HepG2 (cell line): ENCODE measurements around the gene ZPR1. TPM values are rescaled to one million over a fixed set of nuclear protein-coding genes. Genes with fewer than 3 reads are reported as not detected.
A peak's percentile ranks its signal among the peaks of the same experiment; 100 is the strongest.

ENCODE experiments used
- ATRX ChIP-seq: sonication (generic); formaldehyde crosslinking; IDR thresholded peaks from 2 replicates; pipeline ENCODE4 v1.4.0; 2020; ENCODE audit warnings: missing genetic modification reagents, borderline replicate concordance
- CBX1 ChIP-seq: IDR thresholded peaks from one replicate; pipeline ENCODE4 v1.6.1; 2016; ENCODE audit warnings: antibody characterized with exemption, low read depth
- FOXK2 ChIP-seq: fragments of 450-650 bp; IDR thresholded peaks from 2 replicates; pipeline ENCODE4 v1.6.1; 2016
- GABPB1 ChIP-seq: IDR thresholded peaks from 2 replicates; pipeline ENCODE4 v1.6.1; 2016; ENCODE audit warnings: mild to moderate bottlenecking, missing genetic modification reagents, moderate library complexity, missing compliant biosample characterization
- HCFC1 ChIP-seq: fragments of 150-350 bp; IDR thresholded peaks from 2 replicates; pipeline ENCODE4 v1.6.1; 2014; ENCODE audit warnings: low read depth, low read length
- HMG20A ChIP-seq: IDR thresholded peaks from 2 replicates; pipeline ENCODE4 v1.6.1; 2016; ENCODE audit warnings: borderline replicate concordance
- KLF15 ChIP-seq: sonication (generic); formaldehyde crosslinking; IDR thresholded peaks from 2 replicates; pipeline ENCODE4 v1.8.1; 2023; ENCODE audit warnings: borderline replicate concordance, mild to moderate bottlenecking, inconsistent platforms, missing genetic modification reagents, mixed read lengths
- KMT2B ChIP-seq: IDR thresholded peaks from 2 replicates; pipeline ENCODE4 v1.6.1; 2016; ENCODE audit warnings: missing genetic modification reagents, missing compliant biosample characterization
- MTF2 ChIP-seq: sonication (generic); formaldehyde crosslinking; IDR thresholded peaks from 2 replicates; pipeline ENCODE4 v1.5.0; 2020; ENCODE audit warnings: missing genetic modification reagents, borderline replicate concordance
- POLR2G ChIP-seq: fragments of 200-400 bp; formaldehyde crosslinking; IDR thresholded peaks from 2 replicates; pipeline ENCODE4 v1.6.1; 2018; ENCODE audit warnings: mild to moderate bottlenecking, low read depth, low read length, moderate library complexity
- SKI ChIP-seq: fragments of 450-650 bp; IDR thresholded peaks from one replicate; pipeline ENCODE4 v1.6.1; 2018; ENCODE audit warnings: mild to moderate bottlenecking; ENCODE audit not compliant: partially characterized antibody
- ZNF10 ChIP-seq: sonication (generic); formaldehyde crosslinking; IDR thresholded peaks from 2 replicates; pipeline ENCODE4 v1.4.0; 2020; ENCODE audit warnings: mild to moderate bottlenecking, low read depth, missing genetic modification reagents, borderline replicate concordance
- ZNF30 ChIP-seq: sonication (generic); formaldehyde crosslinking; IDR thresholded peaks from 2 replicates; pipeline ENCODE4 v1.5.0; 2020; ENCODE audit warnings: mild to moderate bottlenecking, missing genetic modification reagents
- ZNF343 ChIP-seq: sonication (generic); formaldehyde crosslinking; IDR thresholded peaks from 2 replicates; pipeline ENCODE4 v1.4.0; 2020; ENCODE audit warnings: mild to moderate bottlenecking, missing genetic modification reagents
- ZNF549 ChIP-seq: sonication (generic); formaldehyde crosslinking; IDR thresholded peaks from 2 replicates; pipeline ENCODE4 v1.5.0; 2020; ENCODE audit warnings: missing genetic modification reagents
- ZNF580 ChIP-seq: IDR thresholded peaks from 2 replicates; pipeline ENCODE4 v1.6.1; 2016; ENCODE audit warnings: low read depth, borderline replicate concordance
- ZNF644 ChIP-seq: IDR thresholded peaks from 2 replicates; pipeline ENCODE4 v1.6.1; 2016; ENCODE audit warnings: low read depth
- ZNF672 ChIP-seq: sonication (generic); formaldehyde crosslinking; IDR thresholded peaks from 2 replicates; pipeline ENCODE4 v1.8.1; 2022; ENCODE audit warnings: missing genetic modification reagents
- ZNF7 ChIP-seq: IDR thresholded peaks from 2 replicates; pipeline ENCODE4 v1.6.1; 2016; ENCODE audit warnings: missing biosample characterization, missing genetic modification reagents
- ZNF761 ChIP-seq: sonication (generic); formaldehyde crosslinking; conservative IDR thresholded peaks from 2 replicates; pipeline ENCODE4 v1.4.0; 2020; ENCODE audit warnings: mild to moderate bottlenecking, missing genetic modification reagents
- ZNF770 ChIP-seq: sonication (generic); formaldehyde crosslinking; IDR thresholded peaks from 2 replicates; pipeline ENCODE4 v1.5.0; 2020; ENCODE audit warnings: mild to moderate bottlenecking, missing genetic modification reagents
- ZSCAN12 ChIP-seq: sonication (generic); formaldehyde crosslinking; IDR thresholded peaks from 2 replicates; pipeline ENCODE4 v1.9.0; 2021; ENCODE audit warnings: mild to moderate bottlenecking, missing genetic modification reagents
- ZSCAN25 ChIP-seq: sonication (generic); formaldehyde crosslinking; IDR thresholded peaks from 2 replicates; pipeline ENCODE4 v1.8.0; 2022; ENCODE audit warnings: mild to moderate bottlenecking, missing genetic modification reagents
- polyA plus RNA-seq, 8 experiments: library from polyadenylated mRNA; depleted of rRNA in 3 of 8; stranded (reverse) in 7 of 8; unstranded in 1 of 8; fragments of >200 nt; fragmentation: Illumina TruSeq in 4 of 8; extraction: Trizol in 4 of 8; gene quantifications; 2 replicates each; pipeline versions ENCODE4 v1.2.1 to v1.2.3, GENCODE V29; 2011 to 2016; ENCODE audit warnings: low read depth in 4 of 8, missing spikeins in 1 of 8, mixed read lengths in 1 of 8; ENCODE audit not compliant: insufficient read depth in 1 of 8
- total RNA-seq, 5 experiments: library from RNA; depleted of rRNA; stranded (reverse); fragments of >200 nt; fragmentation: Illumina TruSeq; extraction: Trizol; gene quantifications; 2 replicates each; pipeline ENCODE4 v1.2.3, GENCODE V29; 2016; ENCODE audit warnings: low read depth in 1 of 5
- TF ChIP-seq, protein P1 (sequence below): sonication (generic); formaldehyde crosslinking; IDR thresholded peaks from 2 replicates; pipeline ENCODE4 v1.4.0; 2020; ENCODE audit warnings: missing genetic modification reagents
- TF ChIP-seq, protein P2 (sequence below): sonication (generic); formaldehyde crosslinking; IDR thresholded peaks from 2 replicates; pipeline ENCODE4 v1.5.0; 2020; ENCODE audit warnings: missing genetic modification reagents

ZPR1 gene
- total and polyA plus RNA-seq, 2 of the 13 experiments (the other 11 are each of a cell fraction or from before 2014, with no cell fraction given) = 40.0 to 79.3 TPM

- TF ChIP-seq ZNF343 (CRISPR knock-in tag) = peak; percentile 82; the same call in 1 of the 2 replicates
- no peak for TF ChIP-seq ZNF549
- TF ChIP-seq, protein P1, sequence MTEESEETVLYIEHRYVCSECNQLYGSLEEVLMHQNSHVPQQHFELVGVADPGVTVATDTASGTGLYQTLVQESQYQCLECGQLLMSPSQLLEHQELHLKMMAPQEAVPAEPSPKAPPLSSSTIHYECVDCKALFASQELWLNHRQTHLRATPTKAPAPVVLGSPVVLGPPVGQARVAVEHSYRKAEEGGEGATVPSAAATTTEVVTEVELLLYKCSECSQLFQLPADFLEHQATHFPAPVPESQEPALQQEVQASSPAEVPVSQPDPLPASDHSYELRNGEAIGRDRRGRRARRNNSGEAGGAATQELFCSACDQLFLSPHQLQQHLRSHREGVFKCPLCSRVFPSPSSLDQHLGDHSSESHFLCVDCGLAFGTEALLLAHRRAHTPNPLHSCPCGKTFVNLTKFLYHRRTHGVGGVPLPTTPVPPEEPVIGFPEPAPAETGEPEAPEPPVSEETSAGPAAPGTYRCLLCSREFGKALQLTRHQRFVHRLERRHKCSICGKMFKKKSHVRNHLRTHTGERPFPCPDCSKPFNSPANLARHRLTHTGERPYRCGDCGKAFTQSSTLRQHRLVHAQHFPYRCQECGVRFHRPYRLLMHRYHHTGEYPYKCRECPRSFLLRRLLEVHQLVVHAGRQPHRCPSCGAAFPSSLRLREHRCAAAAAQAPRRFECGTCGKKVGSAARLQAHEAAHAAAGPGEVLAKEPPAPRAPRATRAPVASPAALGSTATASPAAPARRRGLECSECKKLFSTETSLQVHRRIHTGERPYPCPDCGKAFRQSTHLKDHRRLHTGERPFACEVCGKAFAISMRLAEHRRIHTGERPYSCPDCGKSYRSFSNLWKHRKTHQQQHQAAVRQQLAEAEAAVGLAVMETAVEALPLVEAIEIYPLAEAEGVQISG (CRISPR knock-in tag) = peak; percentile 70
- TF ChIP-seq SKI = peak; percentile 89
- 0 out of 2 replicates have a peak, but pooled peaks have one; percentile 39 for TF ChIP-seq ZNF644 (CRISPR knock-in tag)
- peak; percentile 40; the same call in 1 of the 2 replicates for TF ChIP-seq KMT2B (CRISPR knock-in tag)
- TF ChIP-seq ZNF30 = no peak
- no peak for TF ChIP-seq ZNF7 (CRISPR knock-in tag)
- TF ChIP-seq HMG20A (CRISPR knock-in tag) = peak; percentile 98
- TF ChIP-seq ZNF761 (CRISPR knock-in tag) = 0 out of 2 replicates have a peak, but pooled peaks have one; percentile 56
- TF ChIP-seq, protein P2, sequence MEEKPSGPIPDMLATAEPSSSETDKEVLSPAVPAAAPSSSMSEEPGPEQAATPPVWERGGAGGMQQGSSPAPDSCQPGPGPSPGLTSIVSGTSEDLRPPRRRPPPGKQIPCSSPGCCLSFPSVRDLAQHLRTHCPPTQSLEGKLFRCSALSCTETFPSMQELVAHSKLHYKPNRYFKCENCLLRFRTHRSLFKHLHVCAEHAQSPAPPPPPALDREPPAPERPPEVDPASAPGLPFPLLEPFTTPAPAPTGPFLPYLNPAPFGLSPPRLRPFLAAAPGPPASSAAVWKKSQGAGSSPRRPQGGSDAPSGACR (CRISPR knock-in tag) = peak; percentile 72; the same call in 1 of the 2 replicates
- no peak; the same call in 1 of the 2 replicates for TF ChIP-seq GABPB1 (CRISPR knock-in tag)
- peak; percentile 77; the same call in 1 of the 2 replicates for TF ChIP-seq ZSCAN25 (CRISPR knock-in tag)
- TF ChIP-seq ZNF580 = no peak; the same call in 1 of the 2 replicates
- TF ChIP-seq ZNF10 (CRISPR knock-in tag) = no peak
- TF ChIP-seq CBX1 = no peak
- no peak for TF ChIP-seq ZNF672 (CRISPR knock-in tag)
- peak; percentile 55 for TF ChIP-seq FOXK2
- peak; percentile 58 for TF ChIP-seq ZNF770 (CRISPR knock-in tag)
- peak; percentile 70 for TF ChIP-seq POLR2G
- TF ChIP-seq MTF2 = no peak
- TF ChIP-seq ATRX (CRISPR knock-in tag) = no peak
- no peak for TF ChIP-seq ZSCAN12 (CRISPR knock-in tag)
- TF ChIP-seq HCFC1 = no peak
- TF ChIP-seq KLF15 (CRISPR knock-in tag) = no peak
Observed at GRCh38 chr11:116808262-116809175, 20.7 kb upstream of the ZPR1 start (continued).
